Measurements from ENCODE around the gene ATP1B1. TPM values are rescaled to one million over a fixed set of nuclear protein-coding genes. Genes with fewer than 3 reads are reported as not detected.

Gene ATP1B1
- total and polyA plus RNA-seq, 2 of the 13 experiments (the other 11 are each of a cell fraction or from before 2014, with no cell fraction given): 134 to 135 TPM

- no peak for TF ChIP-seq RFX1 (IDR thresholded peaks at IDR 0.05)
- no peak for TF ChIP-seq RFX3 (CRISPR knock-in tag; IDR thresholded peaks at IDR 0.05)
- TF ChIP-seq, protein P1, sequence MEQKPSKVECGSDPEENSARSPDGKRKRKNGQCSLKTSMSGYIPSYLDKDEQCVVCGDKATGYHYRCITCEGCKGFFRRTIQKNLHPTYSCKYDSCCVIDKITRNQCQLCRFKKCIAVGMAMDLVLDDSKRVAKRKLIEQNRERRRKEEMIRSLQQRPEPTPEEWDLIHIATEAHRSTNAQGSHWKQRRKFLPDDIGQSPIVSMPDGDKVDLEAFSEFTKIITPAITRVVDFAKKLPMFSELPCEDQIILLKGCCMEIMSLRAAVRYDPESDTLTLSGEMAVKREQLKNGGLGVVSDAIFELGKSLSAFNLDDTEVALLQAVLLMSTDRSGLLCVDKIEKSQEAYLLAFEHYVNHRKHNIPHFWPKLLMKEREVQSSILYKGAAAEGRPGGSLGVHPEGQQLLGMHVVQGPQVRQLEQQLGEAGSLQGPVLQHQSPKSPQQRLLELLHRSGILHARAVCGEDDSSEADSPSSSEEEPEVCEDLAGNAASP (CRISPR knock-in tag; IDR thresholded peaks at IDR 0.05; ENCODE audit: borderline replicate concordance): no peak
- no peak for TF ChIP-seq YEATS2 (CRISPR knock-in tag; IDR thresholded peaks at IDR 0.05; ENCODE audit: borderline replicate concordance)
- TF ChIP-seq ZNF891 (CRISPR knock-in tag; IDR thresholded peaks at IDR 0.05): no peak
- no peak for TF ChIP-seq AFF4 (CRISPR knock-in tag; IDR thresholded peaks at IDR 0.05)
- TF ChIP-seq NCOA2 (CRISPR knock-in tag; IDR thresholded peaks at IDR 0.05): no peak
- 0 out of 2 replicates have a peak, but pooled peaks have one; percentile 50 for TF ChIP-seq AKAP8 (CRISPR knock-in tag; IDR thresholded peaks at IDR 0.05)
- TF ChIP-seq ZNF569 (CRISPR knock-in tag; IDR thresholded peaks at IDR 0.05; ENCODE audit: borderline replicate concordance): no peak
- TF ChIP-seq ISL2 (CRISPR knock-in tag; IDR thresholded peaks at IDR 0.05): peak; percentile 15
- TF ChIP-seq ZSCAN9 (CRISPR knock-in tag; IDR thresholded peaks at IDR 0.05; ENCODE audit: borderline replicate concordance): no peak
- TF ChIP-seq NR2C2 (CRISPR knock-in tag; IDR thresholded peaks at IDR 0.05; ENCODE audit: borderline replicate concordance): no peak
- TF ChIP-seq ZNF644 (CRISPR knock-in tag; IDR thresholded peaks at IDR 0.05; ENCODE audit: low read depth): no peak; the same call in 1 of the 2 replicates
- TF ChIP-seq GLI4 (CRISPR knock-in tag; IDR thresholded peaks at IDR 0.05; ENCODE audit: borderline replicate concordance): no peak
- no peak for TF ChIP-seq ZNF672 (CRISPR knock-in tag; IDR thresholded peaks at IDR 0.05)
- TF ChIP-seq SOX5 (CRISPR knock-in tag; IDR thresholded peaks at IDR 0.05; ENCODE audit: borderline replicate concordance): no peak; the same call in 1 of the 2 replicates
- TF ChIP-seq ZNF670 (CRISPR knock-in tag; IDR thresholded peaks at IDR 0.05; ENCODE audit: borderline replicate concordance): no peak
- no peak for TF ChIP-seq ZNF253 (CRISPR knock-in tag; IDR thresholded peaks at IDR 0.05; ENCODE audit: borderline replicate concordance)
- TF ChIP-seq SP2 (CRISPR knock-in tag; IDR thresholded peaks at IDR 0.05): peak; percentile 54
- TF ChIP-seq CSRNP2 (CRISPR knock-in tag; conservative IDR thresholded peaks at IDR 0.05; ENCODE audit: low read depth): 0 out of 2 replicates have a peak, but pooled peaks have one; percentile 7
- TF ChIP-seq TP53 (CRISPR knock-in tag; conservative IDR thresholded peaks at IDR 0.05): 0 out of 2 replicates have a peak, but pooled peaks have one; percentile 20
- no peak for TF ChIP-seq ATAD3A (CRISPR knock-in tag; IDR thresholded peaks at IDR 0.05)
- TF ChIP-seq ZNF83 (CRISPR knock-in tag; IDR thresholded peaks at IDR 0.05; ENCODE audit: borderline replicate concordance): no peak; the same call in 1 of the 2 replicates
- TF ChIP-seq RFX5 (IDR thresholded peaks at IDR 0.05; ENCODE audit: low read depth, low read length): no peak
These were observed at the start of gene ATP1B1 (continued) for GRCh38 chr1:169106095-169106920.
